ENCODE measurements around the gene VCL.

DNA sequence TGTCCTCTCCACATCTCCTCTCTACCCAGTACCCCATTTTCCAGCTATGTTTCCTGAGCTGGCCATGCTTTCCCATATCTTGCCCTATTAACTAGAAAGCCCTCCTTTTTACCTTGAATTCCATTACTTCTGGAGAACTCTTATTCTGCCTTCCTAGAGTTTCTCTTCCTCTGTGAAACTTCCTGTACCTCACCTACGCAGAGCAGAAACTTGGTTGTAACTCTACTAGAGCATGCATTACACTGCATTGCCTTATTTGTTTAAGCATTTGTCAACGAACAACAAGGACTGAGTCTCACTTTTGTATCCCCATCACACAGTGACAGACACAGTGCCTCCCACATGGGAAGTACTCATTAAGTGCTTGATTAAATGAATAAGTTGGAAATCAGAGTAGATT is 36.4 kb downstream of the VCL start:
- TF ChIP-seq, protein P1, sequence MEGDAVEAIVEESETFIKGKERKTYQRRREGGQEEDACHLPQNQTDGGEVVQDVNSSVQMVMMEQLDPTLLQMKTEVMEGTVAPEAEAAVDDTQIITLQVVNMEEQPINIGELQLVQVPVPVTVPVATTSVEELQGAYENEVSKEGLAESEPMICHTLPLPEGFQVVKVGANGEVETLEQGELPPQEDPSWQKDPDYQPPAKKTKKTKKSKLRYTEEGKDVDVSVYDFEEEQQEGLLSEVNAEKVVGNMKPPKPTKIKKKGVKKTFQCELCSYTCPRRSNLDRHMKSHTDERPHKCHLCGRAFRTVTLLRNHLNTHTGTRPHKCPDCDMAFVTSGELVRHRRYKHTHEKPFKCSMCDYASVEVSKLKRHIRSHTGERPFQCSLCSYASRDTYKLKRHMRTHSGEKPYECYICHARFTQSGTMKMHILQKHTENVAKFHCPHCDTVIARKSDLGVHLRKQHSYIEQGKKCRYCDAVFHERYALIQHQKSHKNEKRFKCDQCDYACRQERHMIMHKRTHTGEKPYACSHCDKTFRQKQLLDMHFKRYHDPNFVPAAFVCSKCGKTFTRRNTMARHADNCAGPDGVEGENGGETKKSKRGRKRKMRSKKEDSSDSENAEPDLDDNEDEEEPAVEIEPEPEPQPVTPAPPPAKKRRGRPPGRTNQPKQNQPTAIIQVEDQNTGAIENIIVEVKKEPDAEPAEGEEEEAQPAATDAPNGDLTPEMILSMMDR (IDR thresholded peaks at IDR 0.05; ENCODE audit: low read depth, low read length, missing input control) = no peak
- TF ChIP-seq EGR1 (IDR thresholded peaks at IDR 0.05; ENCODE audit: low read depth in 2 of 2) = no peak
- TF ChIP-seq FOXA1 (IDR thresholded peaks at IDR 0.05) = no peak
